Midbrain (tissue), 1 donor: ENCODE data around the gene CACNA2D3.
"Not testable (repeated sequence)": the region's sequence is repeated elsewhere in the genome, so short reads cannot be mapped to it uniquely, and the experiment has no call there.

Experiments
- DNase-seq: peaks from one replicate; lab custom pipeline; 2025; lab: John Stamatoyannopoulos, UW

CACNA2D3 gene

DNA sequence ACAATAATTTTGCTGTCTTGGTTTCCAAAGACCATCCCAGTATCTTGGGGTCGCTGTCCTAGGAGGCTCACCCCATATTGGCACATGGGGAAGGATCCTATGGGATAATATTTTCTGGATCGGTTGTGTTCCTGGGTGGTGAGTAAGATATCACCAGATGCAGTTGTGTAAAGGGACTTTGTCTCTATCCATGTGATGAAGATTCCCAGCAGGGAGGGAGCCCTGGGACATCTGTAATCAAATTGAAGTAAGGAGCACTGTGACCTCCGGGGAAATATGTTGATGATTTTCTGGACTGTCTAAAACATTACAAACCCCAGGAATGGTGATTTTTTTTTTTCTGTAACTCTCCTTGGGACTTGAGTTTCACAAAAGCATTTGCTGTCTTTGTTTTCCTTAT lies 841.7 kb downstream of the CACNA2D3 start:
- DNase-seq, result no peak

DNA sequence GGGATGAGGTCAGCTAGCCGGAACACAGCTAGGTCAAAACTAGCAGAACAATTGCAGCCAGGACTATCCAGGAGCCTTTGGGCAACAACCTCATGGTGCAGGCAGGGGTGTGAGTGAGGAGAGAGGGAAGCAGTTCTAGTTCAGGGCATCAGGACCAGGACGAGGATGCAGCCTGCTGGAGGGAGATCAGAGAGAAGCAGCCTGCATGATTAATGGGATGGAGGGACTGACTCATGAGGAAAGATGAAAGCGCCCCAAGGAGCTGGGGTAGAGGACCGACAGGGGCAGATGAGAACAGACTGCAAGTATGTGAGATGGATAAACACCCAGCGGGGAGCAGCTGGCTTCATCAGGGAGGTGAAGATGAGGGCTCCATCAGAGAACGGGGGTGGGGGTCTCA lies 843.4 kb downstream of the CACNA2D3 start:
- no peak for DNase-seq

DNA sequence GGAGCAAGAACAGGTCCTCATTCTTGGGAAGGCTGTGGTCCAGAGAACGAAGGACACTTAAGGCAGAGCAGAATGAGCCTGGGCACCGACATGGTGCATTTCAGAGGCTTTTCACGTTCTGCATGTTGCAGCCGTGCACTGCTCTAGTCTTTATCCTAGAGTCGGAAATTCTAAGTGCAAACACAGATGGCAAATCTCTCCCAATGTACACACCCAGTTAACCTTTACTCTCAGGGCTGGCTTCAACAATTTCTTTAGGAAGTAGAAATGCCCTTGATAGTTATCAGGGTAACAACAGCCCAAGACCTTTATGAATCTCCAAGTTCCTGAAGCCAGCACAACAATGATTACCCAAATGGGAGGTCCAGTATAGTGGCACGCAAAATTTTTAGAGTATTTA lies 844.6 kb downstream of the CACNA2D3 start:
- no peak for DNase-seq

DNA sequence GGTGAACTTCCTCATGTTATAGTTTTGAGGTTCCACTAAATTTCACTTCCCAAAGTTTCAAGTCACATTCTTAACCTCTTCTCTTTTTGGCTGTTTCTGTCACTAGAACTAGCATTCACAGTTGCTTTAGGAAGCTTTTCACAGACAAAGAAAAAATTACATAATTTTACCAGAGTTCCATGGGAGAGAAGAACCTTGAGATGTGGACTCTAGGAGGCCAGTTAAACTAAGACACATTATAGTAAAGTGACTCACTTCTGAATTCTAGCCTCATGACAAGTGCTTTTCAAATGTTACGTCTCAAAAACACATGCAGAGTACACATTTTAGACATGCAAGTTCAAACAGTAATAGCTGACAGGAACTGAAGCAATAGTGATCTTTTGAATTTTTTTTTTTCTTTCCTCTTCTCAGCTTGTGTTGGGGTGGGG lies 845.4 kb downstream of the CACNA2D3 start:
- peak; percentile 8 for DNase-seq

DNA sequence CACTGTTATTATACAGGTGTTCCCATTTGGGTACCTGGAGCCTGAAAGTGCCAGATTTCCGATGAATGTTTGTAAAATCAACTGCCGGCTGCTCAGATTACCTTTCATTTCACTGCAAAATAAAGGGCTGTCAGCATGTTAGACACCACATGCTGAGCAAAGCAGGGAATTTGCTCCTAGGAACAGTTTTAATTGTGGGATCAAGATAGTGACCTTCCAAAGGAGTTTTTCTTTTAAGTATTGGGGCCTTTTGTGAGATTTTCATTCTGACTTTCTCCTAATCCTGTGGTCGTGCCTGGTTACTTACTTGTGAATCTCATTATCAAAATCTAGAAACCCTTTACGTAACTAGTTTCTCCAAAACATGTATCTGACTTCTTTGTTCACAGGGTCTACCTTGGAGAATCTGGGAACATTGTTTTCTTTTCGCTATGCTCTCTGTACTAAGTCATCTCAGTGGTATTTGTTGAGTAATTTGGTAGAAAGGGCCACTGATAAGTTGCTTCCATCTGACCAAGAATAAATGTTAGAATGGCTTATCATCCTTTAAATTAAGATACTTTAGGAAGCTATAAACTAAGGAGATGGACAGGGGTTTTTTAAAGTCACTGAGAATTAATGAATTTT lies 846.3 kb downstream of the CACNA2D3 start:
- no peak for DNase-seq

DNA sequence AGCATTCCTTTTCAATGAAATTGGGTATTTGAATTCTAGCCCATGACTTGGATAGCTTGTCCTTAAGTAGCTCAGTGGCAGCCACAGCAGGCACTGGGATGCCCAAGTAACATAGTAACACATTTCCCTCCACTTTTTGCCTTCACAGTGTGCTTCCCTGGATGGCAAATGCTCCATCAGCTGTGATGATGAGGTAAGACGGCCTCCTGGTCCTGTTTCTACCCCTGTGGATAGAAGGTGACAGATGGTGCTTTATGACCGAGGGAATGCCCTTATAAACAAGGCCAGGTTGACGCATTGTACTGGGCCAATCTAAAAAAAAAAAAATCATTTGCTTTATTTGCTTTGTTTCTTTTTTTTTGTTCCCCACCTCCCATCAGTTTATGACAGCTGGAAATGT lies 847.3 kb downstream of the CACNA2D3 start:
- no peak for DNase-seq

DNA sequence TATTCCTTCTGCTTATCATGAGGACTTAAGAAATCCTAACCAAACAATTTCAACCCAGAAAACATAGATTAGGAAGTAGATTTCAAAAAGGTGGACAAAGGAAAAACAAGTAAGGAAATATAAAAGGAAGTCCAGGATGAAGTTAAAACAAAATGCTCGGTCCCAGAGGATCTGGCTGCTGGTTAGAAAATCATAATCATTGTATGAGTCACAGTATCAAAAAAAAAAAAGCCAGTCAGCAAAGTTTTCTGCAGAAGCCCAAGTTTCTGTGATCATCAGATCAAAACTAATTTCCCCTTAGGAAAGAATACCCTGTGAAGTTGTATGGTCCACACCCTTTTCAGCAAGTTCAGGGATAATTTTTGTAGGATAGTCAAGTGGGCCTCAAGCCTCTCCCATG lies 848.5 kb downstream of the CACNA2D3 start:
- DNase-seq, result no peak

DNA sequence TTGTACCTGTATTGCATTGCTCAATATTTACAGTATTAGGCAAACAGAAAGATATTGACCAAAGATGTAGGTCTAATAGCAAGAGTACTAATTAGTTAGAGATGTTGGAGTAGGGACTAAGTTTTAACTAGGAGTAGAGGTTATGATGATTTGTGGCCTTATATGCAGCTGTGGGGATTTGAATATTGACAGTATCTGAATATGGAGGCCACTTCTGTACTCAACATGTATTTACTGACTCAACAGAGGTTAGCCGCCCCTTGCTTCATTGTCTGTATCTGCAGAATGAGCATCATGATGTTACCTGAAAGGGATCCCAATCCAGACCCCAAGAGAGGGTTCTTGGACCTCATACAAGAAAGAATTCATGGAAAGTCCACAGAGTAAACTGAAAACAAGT lies 855.1 kb downstream of the CACNA2D3 start:
- no peak for DNase-seq

DNA sequence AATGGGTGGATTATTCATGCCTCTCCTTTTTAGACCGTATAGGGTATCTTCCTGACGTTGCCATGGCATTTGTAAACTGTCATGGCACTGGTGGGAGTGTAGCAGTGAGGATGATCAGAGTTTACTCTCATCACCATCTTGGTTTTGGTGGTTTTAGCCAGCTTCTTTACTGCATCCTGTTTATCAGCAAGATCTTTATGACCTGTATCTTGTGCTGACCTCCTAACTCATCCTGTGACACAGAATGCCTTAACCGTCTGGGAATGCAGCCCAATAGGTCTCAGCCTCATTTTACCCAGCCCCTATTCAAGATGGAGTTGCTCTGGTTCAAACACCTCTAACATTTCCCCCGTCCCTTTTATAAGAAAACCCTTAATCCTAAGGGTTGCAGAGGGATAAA lies 855.6 kb downstream of the CACNA2D3 start:
- not testable (repeated sequence) for DNase-seq

DNA sequence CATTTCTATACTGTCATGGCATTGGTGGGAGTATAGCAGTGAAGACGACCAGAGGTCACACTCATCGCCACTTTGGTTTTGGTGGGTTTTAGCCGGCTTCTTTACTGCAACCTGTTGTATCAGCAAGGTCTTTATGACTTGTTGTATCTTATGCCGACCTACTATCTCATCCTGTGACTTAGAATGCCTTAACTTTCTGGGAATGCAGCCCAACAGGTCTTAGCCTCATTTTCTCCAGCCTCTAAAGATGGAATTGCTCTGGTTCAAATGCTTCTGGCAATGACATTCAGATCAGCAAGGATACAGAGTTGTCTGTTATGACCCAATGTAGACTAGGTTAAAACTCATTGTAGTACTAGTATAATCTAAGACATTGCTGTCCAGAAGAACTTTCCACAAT lies 860.5 kb downstream of the CACNA2D3 start:
- no peak for DNase-seq

DNA sequence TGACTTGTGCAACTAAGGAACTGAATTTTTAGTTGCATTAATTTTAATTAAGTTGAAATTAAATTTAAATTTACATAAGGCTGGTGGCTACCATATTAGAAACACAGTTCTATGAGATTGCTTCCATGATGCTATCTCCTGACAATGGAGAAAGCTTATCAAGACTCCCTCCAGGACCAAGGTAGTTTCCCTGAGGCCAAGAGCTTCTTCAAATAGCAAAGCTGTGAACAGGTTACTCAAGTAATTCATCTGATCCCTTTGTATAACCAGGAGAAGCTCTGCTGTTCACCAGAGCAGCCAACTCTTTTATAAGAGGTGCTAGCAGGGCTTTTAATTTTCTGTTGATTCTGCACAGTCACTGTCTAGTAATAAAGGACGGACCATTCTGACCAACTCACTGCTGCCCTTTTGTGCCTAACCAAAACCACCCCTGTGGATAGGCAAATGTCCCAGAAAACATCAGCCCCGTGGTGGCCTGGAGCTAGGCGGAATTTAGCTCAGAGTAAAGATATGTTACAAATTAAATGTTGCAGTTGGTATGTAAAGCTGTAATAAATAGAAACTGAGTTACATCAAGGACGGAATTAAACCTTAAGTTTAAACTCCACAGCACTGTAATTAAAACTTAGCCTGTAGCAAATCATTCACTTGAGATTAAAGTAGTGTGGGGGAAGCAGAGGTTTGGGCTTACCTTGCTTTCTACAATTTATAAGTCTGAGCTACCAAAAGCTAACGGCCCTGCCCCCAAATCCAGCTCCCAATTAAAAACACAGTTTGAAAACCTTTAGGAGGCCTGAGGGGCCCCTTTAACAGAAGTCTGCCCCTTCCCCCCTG lies 861.1 kb downstream of the CACNA2D3 start:
- DNase-seq, result no peak

DNA sequence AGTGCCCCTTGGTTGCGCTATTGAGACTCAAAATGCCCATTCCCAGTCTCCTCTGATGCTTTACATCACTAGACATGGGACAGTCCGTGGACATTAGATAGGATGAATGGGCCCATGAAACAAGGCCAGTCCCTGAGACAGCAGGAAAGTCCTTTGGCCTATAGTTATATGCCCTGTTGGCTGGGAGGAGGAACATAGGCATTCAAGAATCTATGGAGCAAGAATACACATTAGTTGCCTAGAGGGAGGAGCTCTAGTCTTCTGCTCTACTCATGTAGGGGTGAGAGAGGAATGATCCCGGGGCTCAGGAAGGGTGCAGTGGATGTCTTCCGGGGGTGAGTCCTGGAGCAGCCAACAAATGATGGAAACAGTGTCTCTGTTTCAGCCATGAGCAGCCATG lies 863.5 kb downstream of the CACNA2D3 start:
- no peak for DNase-seq

DNA sequence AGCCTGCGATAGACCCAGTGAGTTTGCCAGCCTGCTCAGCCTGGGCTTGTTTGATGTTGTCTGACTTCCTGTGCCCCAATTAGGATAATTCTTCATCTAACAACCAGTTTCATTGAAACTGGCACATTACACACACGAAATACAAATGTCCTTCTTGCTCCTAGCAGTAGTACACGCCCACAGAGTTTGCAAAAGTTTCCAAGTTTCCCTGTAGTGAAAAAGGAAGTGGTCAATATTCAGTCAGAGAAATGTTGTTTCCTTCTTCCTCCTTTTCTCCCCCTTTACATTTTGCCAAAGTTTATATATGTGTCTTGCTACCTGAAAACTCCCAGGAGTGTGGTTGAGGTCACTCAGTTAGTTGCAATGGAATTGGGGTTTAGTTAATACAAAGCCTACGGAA lies 863.9 kb downstream of the CACNA2D3 start:
- no peak for DNase-seq

DNA sequence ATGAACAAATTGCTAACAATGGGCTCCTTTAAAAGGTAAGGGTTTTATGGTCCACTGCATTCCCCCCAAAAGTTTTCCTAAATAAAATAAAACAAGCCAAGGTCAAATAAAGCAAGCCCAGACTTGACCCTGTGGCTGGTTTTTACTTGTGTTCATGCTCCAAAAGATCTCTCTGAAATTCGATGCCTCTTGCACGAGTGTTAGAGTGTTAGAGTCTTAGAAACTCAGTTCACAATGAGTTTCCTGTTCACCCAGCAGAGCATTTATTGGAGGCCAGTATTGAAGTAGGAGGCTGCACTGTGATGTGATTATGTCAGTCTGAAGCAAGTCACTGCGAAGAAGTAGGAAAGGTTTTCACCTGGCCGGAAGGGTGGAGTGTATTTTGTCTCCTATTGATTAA lies 865.4 kb downstream of the CACNA2D3 start:
- DNase-seq, result no peak

DNA sequence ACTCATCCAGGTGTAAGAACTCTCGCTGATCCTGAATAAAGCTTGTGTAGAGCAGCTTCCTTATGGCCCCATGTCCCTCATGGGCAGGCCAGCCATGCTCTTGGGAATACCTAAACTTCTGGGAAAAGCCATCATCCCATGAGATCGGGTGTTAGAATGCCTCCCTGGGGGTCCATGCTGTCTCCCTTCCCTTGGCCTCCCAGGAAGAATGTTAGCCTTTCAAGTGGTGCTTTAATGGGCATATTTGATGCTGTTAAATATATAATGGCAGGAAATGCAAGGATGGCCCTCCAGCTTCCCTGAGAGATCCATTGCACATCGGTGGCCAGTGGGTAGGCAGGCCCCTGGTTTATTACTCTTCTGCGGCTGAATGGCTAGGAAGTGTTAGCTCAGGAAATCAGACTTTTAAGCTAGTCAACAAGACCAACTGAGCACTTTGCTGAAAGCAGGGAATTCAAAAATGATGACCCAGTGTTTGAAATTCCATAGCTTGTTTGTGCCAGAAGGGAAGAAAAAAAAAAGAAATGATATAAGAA lies 866.0 kb downstream of the CACNA2D3 start:
- no peak for DNase-seq

DNA sequence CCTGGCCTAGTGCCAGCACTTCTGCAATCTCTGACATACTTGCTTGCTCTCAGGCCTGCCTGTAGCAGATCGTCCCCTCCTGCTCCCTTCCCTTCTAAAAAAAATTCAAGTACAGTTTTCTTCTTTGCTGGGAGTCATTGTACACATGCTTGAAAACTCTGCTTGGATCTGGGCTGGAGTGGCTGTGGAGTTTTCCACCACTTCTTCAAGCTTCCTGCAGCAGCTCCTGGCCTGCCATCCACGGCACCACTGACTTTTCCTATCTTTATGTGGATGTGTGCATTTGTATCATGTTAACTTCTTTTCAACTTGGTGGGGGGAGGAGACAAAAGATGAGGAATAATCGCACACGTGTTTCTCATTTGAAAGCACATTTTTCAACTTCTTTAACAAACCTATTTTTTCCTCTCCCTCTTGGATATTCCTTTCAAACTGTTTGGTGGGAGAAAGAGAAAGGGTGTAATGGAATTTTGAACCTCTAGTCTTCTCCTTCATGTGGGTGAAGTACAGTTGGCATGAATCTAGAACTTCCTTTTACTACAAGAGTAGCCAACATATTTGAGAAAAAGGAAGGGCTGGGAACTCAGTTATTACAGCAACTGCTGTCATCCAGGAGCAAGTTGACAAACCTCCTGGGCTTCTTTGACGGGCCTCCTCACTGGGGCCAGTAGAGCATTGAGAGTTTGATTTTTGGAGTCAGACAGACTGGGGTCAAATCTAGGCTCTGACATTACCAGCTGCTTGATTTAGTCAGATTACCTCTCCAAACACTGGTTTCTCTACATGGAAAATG lies 866.7 kb downstream of the CACNA2D3 start:
- no peak for DNase-seq

DNA sequence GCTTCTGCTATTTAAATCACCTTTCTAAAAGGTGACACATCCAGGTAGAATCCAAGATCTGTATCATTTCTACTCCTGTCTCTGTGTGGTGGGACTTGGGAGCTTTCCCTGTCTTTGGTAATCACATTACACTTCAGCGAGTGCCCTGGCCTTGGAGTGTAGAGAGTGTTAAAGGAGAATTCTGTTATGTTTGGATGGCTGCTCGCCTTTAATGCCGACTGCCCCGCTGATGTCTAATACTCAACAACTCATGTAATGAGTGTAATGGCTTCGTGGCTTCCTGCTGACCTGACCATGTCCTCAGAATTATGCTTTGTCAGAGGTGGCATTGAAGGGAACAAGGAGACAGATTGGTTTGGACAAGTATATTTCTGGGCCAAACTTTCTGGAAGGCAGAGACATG lies 871.8 kb downstream of the CACNA2D3 start:
- no peak for DNase-seq

DNA sequence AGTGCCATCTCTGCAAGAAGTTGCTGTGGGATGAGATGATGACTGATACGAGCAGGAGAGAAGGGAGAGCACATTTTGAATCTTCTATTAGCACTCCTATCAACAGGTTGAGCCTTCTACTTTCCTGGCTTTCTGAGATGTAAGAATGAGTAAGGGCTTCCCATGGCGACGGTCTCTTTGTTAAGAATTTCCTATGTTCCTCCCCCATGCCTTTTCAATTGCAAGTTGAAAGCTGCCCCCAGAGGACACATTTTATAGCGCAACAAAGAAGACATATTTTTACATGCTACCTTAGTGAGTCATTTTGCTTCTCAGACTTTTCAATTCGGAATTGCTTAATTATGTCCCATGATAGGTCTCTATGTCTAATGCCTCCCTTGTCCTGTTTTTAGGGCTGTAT lies 876.8 kb downstream of the CACNA2D3 start:
- DNase-seq, result no peak

DNA sequence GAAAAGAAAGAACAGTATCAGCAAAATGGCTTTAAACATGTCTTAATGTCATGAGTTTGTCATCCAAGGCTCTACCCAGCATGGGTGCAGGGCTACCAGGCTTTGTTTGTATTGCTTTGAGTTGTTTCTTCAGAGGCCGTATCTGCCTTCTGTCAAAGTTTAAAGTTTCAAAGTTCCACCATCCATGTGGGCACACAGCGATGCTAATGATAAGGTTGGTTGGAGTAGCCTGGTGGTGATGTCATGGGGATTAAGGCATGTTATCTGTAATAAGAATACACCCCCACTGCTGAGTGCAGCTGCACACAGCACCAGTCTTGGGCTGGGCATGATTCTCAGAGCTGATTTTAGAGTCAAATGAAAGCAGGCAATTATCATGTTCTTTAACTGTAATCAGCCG lies 877.5 kb downstream of the CACNA2D3 start:
- DNase-seq, result no peak

DNA sequence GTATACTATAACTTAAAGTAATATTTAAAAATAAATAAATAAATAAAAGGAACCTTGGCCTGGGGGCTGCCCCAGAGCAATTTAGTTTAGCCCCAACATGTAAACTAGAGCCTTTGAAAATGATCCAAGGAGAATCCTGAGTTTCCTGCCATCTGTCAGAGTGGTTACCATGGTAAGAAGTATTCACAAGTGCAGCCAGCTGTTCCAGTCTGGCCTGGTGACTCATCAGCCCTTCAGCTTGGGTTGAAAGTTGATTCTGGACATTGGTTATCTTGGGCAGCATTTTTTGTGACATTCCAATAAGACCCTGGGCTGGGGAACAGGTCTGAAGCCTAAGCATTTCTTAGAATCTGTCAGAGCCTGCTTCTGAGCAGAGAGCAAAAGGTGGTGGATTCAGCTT lies 878.2 kb downstream of the CACNA2D3 start:
- no peak for DNase-seq

DNA sequence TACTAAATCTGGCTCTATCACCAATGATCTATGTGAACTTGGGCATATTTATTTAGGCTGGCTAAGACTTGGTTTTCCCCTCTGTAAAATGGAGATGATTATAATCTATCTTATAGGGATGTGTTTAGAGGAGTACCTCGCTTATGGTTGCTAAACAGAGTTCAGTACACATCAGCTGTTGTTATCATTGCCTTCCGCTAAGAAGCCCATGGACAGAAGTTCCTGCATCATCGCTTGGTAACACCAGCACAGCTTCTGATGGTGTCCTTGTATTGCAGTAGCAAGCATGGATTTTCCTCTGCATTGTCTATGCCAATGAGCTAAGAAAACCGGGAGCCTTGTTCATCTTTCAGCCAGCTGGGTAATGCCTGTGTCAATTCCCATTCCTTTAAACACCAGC lies 878.6 kb downstream of the CACNA2D3 start:
- DNase-seq, result no peak

DNA sequence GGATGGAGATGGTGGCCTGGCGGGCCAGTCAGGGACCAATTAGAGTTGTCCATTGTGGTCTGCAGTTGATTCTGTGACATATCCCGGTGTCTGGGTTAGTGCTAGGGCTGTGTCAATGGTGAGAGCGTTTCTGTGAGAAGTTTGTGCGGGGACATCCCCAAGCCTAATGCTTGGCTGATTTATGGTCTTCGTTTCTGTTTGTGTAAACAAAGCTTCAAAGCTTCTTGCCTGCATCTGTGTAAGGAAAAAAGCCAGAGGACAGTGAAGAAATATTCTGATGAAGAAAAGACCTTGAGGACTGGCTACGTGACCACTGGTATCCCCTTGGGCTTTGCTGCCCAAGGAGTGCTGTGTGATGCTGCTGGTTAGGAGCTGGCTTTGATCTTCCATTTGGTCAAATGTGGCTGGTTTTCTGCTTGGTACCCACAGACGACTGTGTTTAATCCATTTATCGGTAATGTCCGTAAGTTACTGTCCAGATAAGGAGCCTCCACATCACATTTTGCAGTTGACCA lies 880.1 kb downstream of the CACNA2D3 start:
- DNase-seq, result no peak
